CD4-positive, alpha-beta memory T cell (primary cell): ENCODE measurements around the gene AVPI1. TPM values are rescaled to one million over a fixed set of nuclear protein-coding genes. Genes with fewer than 3 reads are reported as not detected.

Source experiments
- CTCF ChIA-PET: fragments of 350-600 bp; sonication (Branson Sonifier 250); formaldehyde crosslinking; loops from one replicate; lab custom pipeline; 2021; ENCODE audit warnings: inconsistent platforms; ENCODE audit not compliant: partially characterized antibody; lab: Charles Lee
- POLR2A ChIA-PET: fragments of 350-600 bp; sonication (Branson Sonifier 250); formaldehyde crosslinking; loops from one replicate; lab custom pipeline; 2021; ENCODE audit not compliant: partially characterized antibody; lab: Charles Lee
- DNase-seq, 5 donors: peaks; one replicate each; pipeline versions ENCODE4 v3.0.0 to v3.0.0-alpha.2; 2020 to 2022; ENCODE audit warnings: mixed read lengths in 1 of 5
- H3K27ac ChIP-seq: one replicate; pipeline ENCODE4 v1.7.0; 2013; ENCODE audit warnings: low read depth, low read length
- H3K27me3 ChIP-seq: 2 replicates; pipeline ENCODE4 v1.7.0; 2013; ENCODE audit warnings: mild to moderate bottlenecking, low read length, moderate library complexity; ENCODE audit not compliant: insufficient read depth
- H3K36me3 ChIP-seq: 2 replicates; pipeline ENCODE4 v1.7.0; 2013; ENCODE audit warnings: mild to moderate bottlenecking, low read length, moderate library complexity; ENCODE audit not compliant: insufficient read depth
- H3K4me1 ChIP-seq: 2 replicates; pipeline ENCODE4 v1.7.0; 2013; ENCODE audit warnings: mild to moderate bottlenecking, low read length, moderate library complexity; ENCODE audit not compliant: insufficient read depth
- H3K4me3 ChIP-seq, 2 donors: one replicate each; pipeline ENCODE4 v1.7.0; 2013; ENCODE audit warnings: low read length in 2 of 2, mild to moderate bottlenecking in 1 of 2
- H3K9me3 ChIP-seq, 2 donors: one replicate each; pipeline ENCODE4 v1.7.0; 2013; ENCODE audit warnings: low read length in 2 of 2, control low read depth in 1 of 2; ENCODE audit not compliant: control insufficient read depth in 1 of 2
- H3K27ac Mint-ChIP-seq, 7 donors: one replicate each; pipeline ENCODE4 v1.8.0; 2020 to 2021; ENCODE audit warnings: mixed read lengths in 7 of 7, mild to moderate bottlenecking in 6 of 7, inconsistent platforms in 3 of 7, moderate library complexity in 3 of 7
- H3K27me3 Mint-ChIP-seq, 2 donors: one replicate each; pipeline ENCODE4 v1.8.0; 2020 to 2021; ENCODE audit warnings: mixed read lengths in 2 of 2
- H3K36me3 Mint-ChIP-seq, 2 donors: one replicate each; pipeline ENCODE4 v1.8.0; 2020 to 2021; ENCODE audit warnings: mixed read lengths in 2 of 2, inconsistent platforms in 1 of 2, mild to moderate bottlenecking in 1 of 2
- H3K4me1 Mint-ChIP-seq, 4 donors: one replicate each; pipeline ENCODE4 v1.8.0; 2020 to 2021; ENCODE audit warnings: mixed read lengths in 4 of 4, mild to moderate bottlenecking in 1 of 4
- H3K4me3 Mint-ChIP-seq, 8 donors: one replicate each; pipeline ENCODE4 v1.8.0; 2020 to 2021; ENCODE audit warnings: mixed read lengths in 8 of 8, mild to moderate bottlenecking in 7 of 8, moderate library complexity in 6 of 8, inconsistent platforms in 3 of 8
- H3K9me3 Mint-ChIP-seq, 8 donors: one replicate each; pipeline ENCODE4 v1.8.0; 2020 to 2021; ENCODE audit warnings: mixed read lengths in 8 of 8, mild to moderate bottlenecking in 5 of 8, inconsistent platforms in 3 of 8, moderate library complexity in 1 of 8
- intact Hi-C: fragments of 100-400 bp; cut with micrococcal nuclease; formaldehyde crosslinking; loops from one replicate; pipeline ENCODE4 v1.15.1; 2023
- polyA plus RNA-seq, 2 donors: library from polyadenylated mRNA; unstranded; fragments of 300-500 nt; fragmentation: Illumina TruSeq; gene quantifications; one replicate each; pipeline ENCODE4 v1.2.3, GENCODE V29; 2021
- total RNA-seq, 2 experiments: library from RNA; stranded (reverse); gene quantifications; one replicate each; pipeline ENCODE4 v1.2.3, GENCODE V29; 2021

AVPI1 gene
- total and polyA plus RNA-seq, 4 experiments from 2014 or later: 1.8 to 5.6 (median 2.1) TPM

DNA sequence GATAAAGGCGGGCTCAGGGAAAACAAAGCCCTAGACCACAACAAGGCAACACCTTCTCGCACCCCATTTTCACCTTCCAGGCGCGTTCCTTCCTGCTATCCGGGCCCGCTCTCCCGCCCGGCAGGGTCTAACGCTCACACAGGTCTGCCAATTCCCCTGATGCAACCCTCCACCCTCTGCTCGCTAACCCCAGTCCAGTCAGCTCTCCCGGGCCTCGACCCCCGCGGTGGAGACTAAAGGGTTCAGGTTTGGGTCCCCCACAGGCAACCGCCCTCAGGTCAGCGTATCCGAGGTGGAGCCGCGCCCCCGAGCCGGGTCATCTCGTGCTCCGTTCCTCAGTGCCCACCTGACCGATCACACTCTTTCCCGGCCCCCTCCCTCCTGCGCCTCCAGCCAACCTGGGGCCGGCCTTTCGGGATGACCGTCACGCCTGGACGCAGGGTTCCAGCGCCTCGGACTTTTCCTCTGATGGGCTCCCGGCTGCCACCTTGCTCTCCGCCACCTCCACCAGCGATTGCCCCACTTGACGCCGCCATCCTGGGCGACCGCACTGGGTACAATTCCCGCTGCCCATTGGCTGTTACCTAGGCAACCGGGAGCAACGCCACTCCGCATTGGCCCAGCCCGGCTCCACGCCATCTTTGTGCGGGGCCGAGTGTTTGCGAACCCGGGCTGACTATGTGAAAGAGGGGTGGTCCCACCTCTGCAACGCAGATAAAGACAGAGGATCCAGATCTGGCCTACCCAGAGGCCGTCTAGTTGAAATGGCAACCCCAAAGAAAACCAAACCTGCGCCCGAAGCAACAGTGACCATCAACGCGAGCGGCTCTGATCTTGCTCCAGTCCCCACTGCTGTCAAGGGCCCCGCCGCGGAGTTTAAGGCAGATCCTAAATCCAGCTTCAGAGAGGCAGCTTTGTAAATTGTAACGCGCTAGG is 53.8 kb downstream of the AVPI1 start, which contains the start of gene MORN4:
Gene MORN4 (minus strand): TSS at position 552 of the 936 bp plus-strand sequence. CDS start 13,847 bp downstream, outside the sequence.
- intact Hi-C loops: loop anchor here (1.0 to 5.0 kb wide), 4 partner anchors 54 to 206 kb away; partner anchors contain the start of genes AVPI1, EXOSC1, MMS19 and PGAM1
- peaks cover 0 to 5% of the 10 kb centered on the region in 2 donors for H3K36me3 Mint-ChIP-seq
- H3K4me1 Mint-ChIP-seq: peaks cover 7 to 19% (median 14%) of the 10 kb centered on the region in 4 donors
- peak; percentile 91 to 92 (median 91) for DNase-seq
- no peaks in the 10 kb centered on the region for H3K36me3 ChIP-seq
- H3K4me3 ChIP-seq: peak within 1 kb of the TSS; percentile 53 to 55
- CTCF ChIA-PET: interaction anchor here (0.8 kb wide), 1 partner anchor 16 kb away, joined by 3 read pairs; no protein-coding TSS in a partner anchor
- POLR2A ChIA-PET: interaction anchor here (0.6 to 1.3 kb wide), 4 partner anchors 8 to 232 kb away, joined by 3 to 5 read pairs (median 4); partner anchors contain the start of gene RRP12
- H3K27me3 ChIP-seq: no peaks in the 10 kb centered on the region
- peaks cover 0 to 4% (median 0%) of the 10 kb centered on the region in 8 donors for H3K9me3 Mint-ChIP-seq
- H3K4me1 ChIP-seq: peaks cover 10% of the 10 kb centered on the region
- H3K27me3 Mint-ChIP-seq: no peaks in the 10 kb centered on the region
- H3K27ac Mint-ChIP-seq: peak within 1 kb of the TSS; percentile 83 to 97 (median 91)
- H3K9me3 ChIP-seq: no peaks in the 10 kb centered on the region
- peak within 1 kb of the TSS; percentile 36 for H3K27ac ChIP-seq
- peak within 1 kb of the TSS; percentile 92 to 99 (median 97) for H3K4me3 Mint-ChIP-seq

DNA sequence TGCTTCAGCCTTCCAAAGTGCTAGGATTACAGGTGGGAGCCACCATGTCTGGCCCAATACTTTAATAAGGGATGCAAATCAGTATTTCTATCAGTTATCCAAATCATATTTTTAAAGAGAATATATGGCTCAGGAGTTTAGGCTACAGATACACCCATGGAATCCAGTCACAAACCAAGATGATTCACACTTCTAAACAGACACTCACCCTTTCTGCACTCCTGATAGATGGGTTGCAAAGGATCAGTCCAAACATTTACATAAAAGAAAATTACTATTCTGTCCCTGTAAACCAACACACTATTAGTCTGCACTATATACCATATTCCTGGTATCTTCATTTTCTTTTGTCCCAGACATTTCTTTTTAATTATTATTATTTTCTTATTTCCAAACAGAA is 55.9 kb downstream of the AVPI1 start:
- Mint-ChIP-seq H3K4me3 (no peak overlapping the region), H3K9me3 (peaks cover 0 to 4% (median 0%) of the 10 kb centered on the region in 8 donors), H3K27me3 (no peaks in the 10 kb centered on the region), H3K27ac (no peak overlapping the region), H3K36me3 (peaks cover 0 to 5% of the 10 kb centered on the region in 2 donors), H3K4me1 (peaks cover 7 to 19% (median 14%) of the 10 kb centered on the region in 4 donors)
- no peaks in the 10 kb centered on the region for H3K9me3 ChIP-seq
- no peak overlapping the region for H3K27ac ChIP-seq
- H3K4me1 ChIP-seq: peaks cover 10% of the 10 kb centered on the region
- no peak overlapping the region for H3K4me3 ChIP-seq
- no peaks in the 10 kb centered on the region for H3K27me3 ChIP-seq
- no peak for DNase-seq
- ChIA-PET POLR2A (interaction anchor here (1.3 kb wide), 1 partner anchor 10 kb away, joined by 4 read pairs; no protein-coding TSS in a partner anchor), CTCF (interaction anchor here (1.2 kb wide), 1 partner anchor 46 kb away, joined by 3 read pairs; no protein-coding TSS in a partner anchor)
- intact Hi-C loops: loop anchor here (5.0 kb wide), 1 partner anchor 204 kb away; the partner anchor contains the start of gene PGAM1
- H3K36me3 ChIP-seq: no peaks in the 10 kb centered on the region

DNA sequence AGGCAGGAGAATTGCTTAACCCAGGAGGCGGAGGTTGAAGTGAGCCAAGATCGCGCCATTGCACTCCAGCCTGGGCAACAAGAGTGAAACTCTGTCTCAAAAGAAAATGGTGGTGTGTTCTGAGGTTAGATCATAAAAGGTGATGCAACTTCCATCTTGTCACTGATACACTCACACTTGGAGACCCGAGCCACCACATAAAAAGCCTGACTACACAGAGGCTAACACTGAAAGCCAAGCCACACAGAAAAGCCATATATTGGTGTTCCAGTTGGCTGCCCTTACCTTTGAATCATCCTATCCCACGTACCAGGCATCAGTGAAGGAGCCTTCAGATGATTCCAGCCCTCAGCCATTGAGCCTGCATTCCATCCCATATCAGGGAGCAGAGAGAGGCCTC is 57.8 kb downstream of the AVPI1 start:
- H3K36me3 Mint-ChIP-seq: peaks cover 0 to 5% of the 10 kb centered on the region in 2 donors
- no peak overlapping the region for H3K4me3 ChIP-seq
- intact Hi-C loops: no loop called here
- peaks cover 7 to 19% (median 14%) of the 10 kb centered on the region in 4 donors for H3K4me1 Mint-ChIP-seq
- no peak overlapping the region for H3K4me3 Mint-ChIP-seq
- H3K27me3 ChIP-seq: no peaks in the 10 kb centered on the region
- H3K27ac Mint-ChIP-seq: no peak overlapping the region
- no peaks in the 10 kb centered on the region for H3K36me3 ChIP-seq
- POLR2A ChIA-PET: no interaction called here
- H3K27ac ChIP-seq: no peak overlapping the region
- peaks cover 0 to 4% (median 0%) of the 10 kb centered on the region in 8 donors for H3K9me3 Mint-ChIP-seq
- DNase-seq: no peak
- no peaks in the 10 kb centered on the region for H3K9me3 ChIP-seq
- no peaks in the 10 kb centered on the region for H3K27me3 Mint-ChIP-seq
- CTCF ChIA-PET: no interaction called here
- H3K4me1 ChIP-seq: peaks cover 10% of the 10 kb centered on the region

DNA sequence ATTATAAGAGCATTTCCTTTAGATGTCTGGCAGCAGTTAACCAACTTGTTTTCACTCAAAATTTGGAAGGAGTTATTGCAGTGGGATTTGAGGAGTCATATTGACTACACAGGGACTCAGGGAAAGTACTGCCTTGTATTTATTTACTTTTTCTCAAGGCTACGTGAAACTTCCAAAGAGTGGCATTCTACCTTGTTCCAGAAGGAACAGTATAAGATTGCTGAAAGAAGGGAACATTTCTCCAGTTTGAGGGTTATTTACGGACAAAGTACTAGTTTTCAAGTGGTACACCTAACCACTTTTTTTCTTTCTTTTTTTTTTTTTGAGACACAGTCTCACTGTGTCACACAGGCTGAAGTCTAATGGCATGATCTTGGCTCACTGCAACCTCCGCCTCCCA is 58.8 kb downstream of the AVPI1 start:
- Mint-ChIP-seq H3K27ac (no peak overlapping the region), H3K4me3 (no peak overlapping the region), H3K36me3 (peaks cover 0 to 1% of the 10 kb centered on the region in 2 donors), H3K4me1 (peaks cover 5 to 8% (median 7%) of the 10 kb centered on the region in 4 donors), H3K27me3 (no peaks in the 10 kb centered on the region), H3K9me3 (peaks cover 0 to under 1% (median 0%) of the 10 kb centered on the region in 8 donors)
- POLR2A ChIA-PET: no interaction called here
- H3K27ac ChIP-seq: no peak overlapping the region
- H3K36me3 ChIP-seq: no peaks in the 10 kb centered on the region
- H3K4me1 ChIP-seq: peaks cover 7% of the 10 kb centered on the region
- no peaks in the 10 kb centered on the region for H3K9me3 ChIP-seq
- no peak for DNase-seq
- H3K27me3 ChIP-seq: no peaks in the 10 kb centered on the region
- no peak overlapping the region for H3K4me3 ChIP-seq
- CTCF ChIA-PET: no interaction called here
- intact Hi-C loops: no loop called here

DNA sequence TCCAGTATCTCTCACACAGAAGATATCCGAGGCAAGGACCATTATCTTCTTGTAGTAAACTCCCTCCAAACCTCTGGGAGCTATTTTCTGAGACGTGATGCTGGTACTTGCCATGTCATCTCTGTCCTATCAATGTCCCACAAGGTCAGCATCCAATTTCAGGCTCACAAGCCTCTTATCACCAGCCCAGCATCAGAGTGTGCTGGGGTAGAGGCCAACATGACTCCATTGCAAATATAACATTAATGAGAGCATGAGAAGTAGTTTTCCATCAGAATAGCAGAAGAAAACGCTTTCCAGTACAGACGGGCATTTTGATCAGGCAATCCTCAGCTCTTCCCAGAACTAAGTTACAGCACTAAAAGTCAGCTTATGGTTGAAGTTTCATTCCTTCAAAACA is 59.3 kb downstream of the AVPI1 start:
- Mint-ChIP-seq H3K27ac (no peak overlapping the region), H3K27me3 (no peaks in the 10 kb centered on the region), H3K4me1 (peaks cover 2 to 4% (median 3%) of the 10 kb centered on the region in 4 donors), H3K36me3 (no peaks in the 10 kb centered on the region), H3K9me3 (no peaks in the 10 kb centered on the region), H3K4me3 (no peak overlapping the region)
- DNase-seq: no peak
- Histone ChIP-seq H3K4me3 (no peak overlapping the region), H3K36me3 (no peaks in the 10 kb centered on the region), H3K9me3 (no peaks in the 10 kb centered on the region), H3K27ac (no peak overlapping the region), H3K4me1 (peaks cover 4% of the 10 kb centered on the region), H3K27me3 (no peaks in the 10 kb centered on the region)
- ChIA-PET POLR2A (no interaction called here), CTCF (no interaction called here)
- intact Hi-C loops: no loop called here

Other genes starting within 250 kb of the AVPI1 start
- 10 to 100 TPM; 60.6 to 62.7 TPM for gene EXOSC1, start 241.2 kb downstream of the AVPI1 start, total RNA-seq
- gene EXOSC1, start 241.2 kb downstream of the AVPI1 start, polyA plus RNA-seq: 10 to 100 TPM; 93.3 to 93.7 TPM
- gene ZDHHC16, start 241.1 kb downstream of the AVPI1 start, total RNA-seq: 10 to 100 TPM; 29.6 to 29.7 TPM
- gene ZDHHC16, start 241.1 kb downstream of the AVPI1 start, polyA plus RNA-seq: 10 to 100 TPM; 33.9 to 52.1 TPM
- gene MMS19, start 188.8 kb downstream of the AVPI1 start, total RNA-seq: 100 to 1,000 TPM; 109 to 111 TPM
- gene MMS19, start 188.8 kb downstream of the AVPI1 start, polyA plus RNA-seq: 10 to 100 TPM; 35.9 to 43.1 TPM
- 1 to 10 TPM; 1.9 TPM for gene UBTD1, start 188.3 kb downstream of the AVPI1 start, total RNA-seq
- gene UBTD1, start 188.3 kb downstream of the AVPI1 start, polyA plus RNA-seq: 1 to 10 TPM; 1.3 to 1.7 TPM
- not detected for gene ANKRD2, start 114.5 kb downstream of the AVPI1 start, total RNA-seq
- not detected for gene ANKRD2, start 114.5 kb downstream of the AVPI1 start, polyA plus RNA-seq
- not detected for gene HOGA1, start 102.9 kb downstream of the AVPI1 start, total RNA-seq
- gene HOGA1, start 102.9 kb downstream of the AVPI1 start, polyA plus RNA-seq: not detected
- not detected for gene C10orf62, start 97.5 kb downstream of the AVPI1 start, total RNA-seq
- not detected for gene C10orf62, start 97.5 kb downstream of the AVPI1 start, polyA plus RNA-seq
- gene MORN4, start 53.7 kb downstream of the AVPI1 start, total RNA-seq: 1 to 10 TPM; 2.1 to 3.0 TPM
- 1 to 10 TPM in 1 of 2 donors, under 1 TPM in 1; 0.94 to 1.1 TPM for gene MORN4, start 53.7 kb downstream of the AVPI1 start, polyA plus RNA-seq
- 1 to 10 TPM; 9.8 to 9.9 TPM for gene PI4K2A, start 46.6 kb downstream of the AVPI1 start, total RNA-seq
- gene PI4K2A, start 46.6 kb downstream of the AVPI1 start, polyA plus RNA-seq: 1 to 10 TPM; 8.5 TPM
- gene MARVELD1, start 26.5 kb upstream of the AVPI1 start, total RNA-seq: 1 to 10 TPM; 1.3 to 2.1 TPM
- under 1 TPM; 0.22 to 0.88 TPM for gene MARVELD1, start 26.5 kb upstream of the AVPI1 start, polyA plus RNA-seq
- 10 to 100 TPM; 59.5 to 64.5 TPM for gene ZFYVE27, start 49.9 kb upstream of the AVPI1 start, total RNA-seq
- gene ZFYVE27, start 49.9 kb upstream of the AVPI1 start, polyA plus RNA-seq: 10 to 100 TPM; 26.8 to 28.8 TPM
- gene SFRP5, start 84.8 kb upstream of the AVPI1 start, total RNA-seq: not detected
- not detected for gene SFRP5, start 84.8 kb upstream of the AVPI1 start, polyA plus RNA-seq
- gene GOLGA7B, start 162.6 kb upstream of the AVPI1 start, total RNA-seq: 1 to 10 TPM; 7.6 to 7.9 TPM
- 1 to 10 TPM in 1 of 2 donors, under 1 TPM in 1; 0.46 to 1.7 TPM for gene GOLGA7B, start 162.6 kb upstream of the AVPI1 start, polyA plus RNA-seq